GM12801 (cell line): Measurements from ENCODE around the gene LPCAT1.

Source experiments
- CTCF ChIP-seq: IDR thresholded peaks from one replicate; pipeline ENCODE4 v1.5.1; 2011; ENCODE audit warnings: control low read depth; ENCODE audit not compliant: insufficient read length; ENCODE audit errors: extremely low read depth

Gene LPCAT1

GRCh38 chr5:1516615-1517601 is 6.9 kb downstream of the LPCAT1 start:
- TF ChIP-seq CTCF, result no peak

GRCh38 chr5:1515921-1516571 is 7.7 kb downstream of the LPCAT1 start:
- no peak for TF ChIP-seq CTCF

- TF ChIP-seq CTCF, result no peak
These were observed 8.3 kb downstream of the LPCAT1 start for GRCh38 chr5:1515311-1515920.

GRCh38 chr5:1514027-1514818 is 9.5 kb downstream of the LPCAT1 start:
- TF ChIP-seq CTCF, result no peak

- TF ChIP-seq CTCF, result no peak
These were observed 10.3 kb downstream of the LPCAT1 start for GRCh38 chr5:1513326-1514026.

GRCh38 chr5:1512541-1513291 is 11.0 kb downstream of the LPCAT1 start:
- TF ChIP-seq CTCF, result no peak
